Gastrocnemius medialis (tissue), 4 donors: Measurements from ENCODE around the gene NHERF2. TPM values are rescaled to one million over a fixed set of nuclear protein-coding genes. Genes with fewer than 3 reads are reported as not detected.

ENCODE experiments used
- ATAC-seq, 2 donors: fragments of 150-250 bp; one replicate each; pipeline ENCODE4 v1.9.1; 2016
- DNase-seq, 2 donors: peaks; one replicate each; pipeline ENCODE4 v3.0.0-alpha.2; 2019
- H3K27ac ChIP-seq, 4 donors: fragments of 200-600 bp; sonication (generic); 1 replicate in 1 of 4; 2 replicates in 3 of 4; pipeline ENCODE4 v1.5.1; 2016 to 2018; ENCODE audit warnings: mild to moderate bottlenecking in 2 of 4, moderate library complexity in 1 of 4
- H3K27me3 ChIP-seq, 3 donors: fragments of 200-600 bp; sonication (generic) in 2 of 3; 1 replicate in 1 of 3; 2 replicates in 2 of 3; pipeline versions ENCODE4 v1.5.1 to v1.6.0; 2016 to 2019; ENCODE audit warnings: mild to moderate bottlenecking in 1 of 3, moderate library complexity in 1 of 3
- H3K36me3 ChIP-seq, 2 donors: fragments of 200-600 bp; sonication (generic) in 1 of 2; one replicate each; pipeline ENCODE4 v1.5.1; 2017 to 2018
- H3K4me1 ChIP-seq, 2 donors: fragments of 200-600 bp; sonication (generic) in 1 of 2; one replicate each; pipeline ENCODE4 v1.5.1; 2016 to 2017; ENCODE audit warnings: mild to moderate bottlenecking in 2 of 2
- H3K4me3 ChIP-seq, 4 donors: fragments of 200-600 bp; sonication (generic) in 3 of 4; 1 replicate in 1 of 4; 2 replicates in 3 of 4; pipeline ENCODE4 v1.5.1; 2016 to 2019; ENCODE audit warnings: mild to moderate bottlenecking in 2 of 4
- H3K9me3 ChIP-seq, 3 donors: fragments of 200-600 bp; sonication (generic) in 2 of 3; 1 replicate in 1 of 3; 2 replicates in 2 of 3; pipeline ENCODE4 v1.5.1; 2016 to 2019
- POLR2A ChIP-seq, 2 donors: fragments of 450-650 bp; IDR thresholded peaks; one replicate each; pipeline ENCODE4 v1.6.1; 2017; ENCODE audit warnings: antibody characterized with exemption in 2 of 2, mild to moderate bottlenecking in 2 of 2, moderate library complexity in 2 of 2
- in situ Hi-C, 4 donors: fragments of 200-750 bp; cut with MboI; loops; one replicate each; pipeline versions ENCODE4 v1.15.0 to v1.8.0; 2017; ENCODE audit warnings: low sequenced_read_pairs in 4 of 4
- intact Hi-C: fragments of 100-400 bp; cut with DNase I; formaldehyde crosslinking; loops from one replicate; pipeline ENCODE4 v1.15.1; 2023; ENCODE audit warnings: low total_unique reads
- total RNA-seq, 4 donors: library from RNA; depleted of rRNA; stranded (reverse); fragments of >200 nt; gene quantifications; one replicate each; pipeline versions ENCODE4 v1.1.0 to v1.2.3, GENCODE V29; 2016
- TF ChIP-seq, protein P1 (sequence below), 5 experiments: fragments of 450-650 bp in 3 of 5; fragments of 200-600 bp in 2 of 5; sonication (generic) in 2 of 5; IDR thresholded peaks in 4 of 5; conservative IDR thresholded peaks in 1 of 5; 1 replicate in 4 of 5; 2 replicates in 1 of 5; pipeline ENCODE4 v1.5.1; 2016 to 2019; ENCODE audit warnings: antibody characterized with exemption in 5 of 5, mild to moderate bottlenecking in 3 of 5, moderate library complexity in 3 of 5

The NHERF2 gene
- total RNA-seq, 4 donors from 2014 or later, result 51.6 to 86.9 (median 74.4) TPM

DNA sequence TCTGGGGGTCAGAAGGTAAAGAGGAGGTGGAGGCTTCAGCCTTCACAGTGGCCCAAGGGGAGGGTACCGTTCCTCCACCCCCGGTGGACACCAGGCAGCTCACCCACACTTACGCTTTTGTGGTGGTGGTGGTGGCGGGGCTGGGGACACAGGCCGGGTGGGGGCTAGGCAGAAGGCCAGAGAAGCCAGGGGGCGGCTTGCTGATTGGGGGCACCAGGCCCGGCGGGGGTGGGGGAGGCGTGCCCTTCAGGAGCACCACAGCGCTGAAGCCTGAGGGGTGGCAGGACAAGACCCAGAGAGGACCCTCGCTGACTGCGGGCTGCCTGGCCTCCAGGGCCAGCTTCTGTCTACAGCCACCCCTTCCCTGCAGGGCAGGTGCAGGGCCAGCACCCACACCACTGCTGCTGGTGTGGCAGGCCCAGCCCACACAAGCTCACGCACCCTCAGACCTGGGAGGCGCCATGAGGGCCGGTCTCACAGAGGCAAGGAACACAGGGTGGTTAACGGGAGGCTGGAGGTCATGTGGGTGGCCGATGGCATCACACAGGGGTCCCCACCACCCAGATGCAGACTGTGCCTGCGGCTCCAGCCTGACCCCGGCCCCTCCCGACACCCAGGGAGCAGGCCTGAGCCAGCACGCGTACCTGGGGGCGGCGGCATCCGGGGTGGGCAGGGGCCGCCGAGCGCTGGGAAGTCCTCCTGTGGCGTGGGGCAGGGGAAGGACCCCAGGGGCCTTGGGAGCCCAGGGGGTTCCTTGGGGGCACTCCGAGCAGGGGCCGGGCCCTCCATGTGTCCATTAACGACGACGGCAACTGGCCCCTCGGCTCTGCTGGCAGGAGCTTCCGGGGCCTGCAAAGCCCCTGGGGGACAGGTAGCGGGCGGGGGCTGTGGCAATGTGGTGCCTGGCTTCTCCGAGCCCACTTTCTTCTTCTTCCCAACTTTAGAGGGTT is 27.6 kb upstream of the NHERF2 start:
- Histone ChIP-seq H3K27me3 (no peaks in the 10 kb centered on the region), H3K4me3 (no peak overlapping the region), H3K36me3 (peaks cover 0 to 54% of the 10 kb centered on the region in 2 donors), H3K27ac (no peak overlapping the region), H3K9me3 (no peaks in the 10 kb centered on the region), H3K4me1 (peaks cover 7 to 9% of the 10 kb centered on the region in 2 donors)
- no peak for ATAC-seq
- intact Hi-C loops, result no loop called here
- no peak for DNase-seq
- TF ChIP-seq, protein P1, sequence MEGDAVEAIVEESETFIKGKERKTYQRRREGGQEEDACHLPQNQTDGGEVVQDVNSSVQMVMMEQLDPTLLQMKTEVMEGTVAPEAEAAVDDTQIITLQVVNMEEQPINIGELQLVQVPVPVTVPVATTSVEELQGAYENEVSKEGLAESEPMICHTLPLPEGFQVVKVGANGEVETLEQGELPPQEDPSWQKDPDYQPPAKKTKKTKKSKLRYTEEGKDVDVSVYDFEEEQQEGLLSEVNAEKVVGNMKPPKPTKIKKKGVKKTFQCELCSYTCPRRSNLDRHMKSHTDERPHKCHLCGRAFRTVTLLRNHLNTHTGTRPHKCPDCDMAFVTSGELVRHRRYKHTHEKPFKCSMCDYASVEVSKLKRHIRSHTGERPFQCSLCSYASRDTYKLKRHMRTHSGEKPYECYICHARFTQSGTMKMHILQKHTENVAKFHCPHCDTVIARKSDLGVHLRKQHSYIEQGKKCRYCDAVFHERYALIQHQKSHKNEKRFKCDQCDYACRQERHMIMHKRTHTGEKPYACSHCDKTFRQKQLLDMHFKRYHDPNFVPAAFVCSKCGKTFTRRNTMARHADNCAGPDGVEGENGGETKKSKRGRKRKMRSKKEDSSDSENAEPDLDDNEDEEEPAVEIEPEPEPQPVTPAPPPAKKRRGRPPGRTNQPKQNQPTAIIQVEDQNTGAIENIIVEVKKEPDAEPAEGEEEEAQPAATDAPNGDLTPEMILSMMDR (IDR thresholded peaks at IDR 0.05 in 4 of 5, conservative IDR thresholded peaks at IDR 0.05 in 1 of 5), result no peak
- TF ChIP-seq POLR2A (IDR thresholded peaks at IDR 0.05), result no peak
- in situ Hi-C loops, result no loop called here

DNA sequence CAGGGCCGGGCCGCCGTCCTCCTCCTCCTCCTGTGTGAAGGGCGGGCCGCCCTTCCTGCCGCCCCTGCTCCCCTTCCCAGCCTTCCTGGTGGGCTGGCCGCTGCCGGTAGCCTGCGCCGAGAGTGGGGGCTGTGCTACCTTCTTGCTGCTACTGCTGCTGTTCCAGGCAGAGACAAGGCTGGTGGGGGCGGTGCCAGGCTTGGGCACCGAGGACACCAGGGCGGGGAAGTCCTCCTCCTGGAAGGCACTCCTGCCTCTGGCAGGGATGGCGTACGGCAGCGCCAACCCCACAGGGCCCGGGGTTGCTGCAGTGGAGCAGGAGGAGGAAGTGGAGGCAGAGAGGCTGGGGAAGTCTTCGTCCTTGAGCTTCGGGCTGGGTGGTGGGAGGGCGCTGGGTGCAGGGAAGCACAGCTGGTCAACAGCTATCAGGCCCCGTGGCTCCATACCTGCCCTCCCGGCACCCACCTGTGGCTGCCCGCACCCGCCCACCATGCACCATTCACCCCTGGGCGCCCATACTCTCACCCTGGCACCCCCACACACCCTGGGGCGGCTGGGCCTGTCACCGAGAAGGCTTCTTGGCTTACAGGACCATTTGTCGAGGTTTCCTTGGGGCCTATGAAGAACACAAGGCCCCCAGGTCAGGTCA is 26.7 kb upstream of the NHERF2 start:
- H3K9me3 ChIP-seq, result no peaks in the 10 kb centered on the region
- in situ Hi-C loops (no loop called here), intact Hi-C loops (loop anchor here (10.0 kb wide), 1 partner anchor 535 kb away; the partner anchor contains the start of genes CEMP1 and PDPK1)
- no peak overlapping the region for H3K4me3 ChIP-seq
- DNase-seq, result no peak
- H3K27ac ChIP-seq, result no peak overlapping the region
- no peak for ATAC-seq
- H3K36me3 ChIP-seq, result peaks cover 0 to 54% of the 10 kb centered on the region in 2 donors
- no peaks in the 10 kb centered on the region for H3K27me3 ChIP-seq
- peaks cover 16 to 18% of the 10 kb centered on the region in 2 donors for H3K4me1 ChIP-seq
- TF ChIP-seq POLR2A (IDR thresholded peaks at IDR 0.05), result no peak
- TF ChIP-seq, protein P1 (IDR thresholded peaks at IDR 0.05 in 4 of 5, conservative IDR thresholded peaks at IDR 0.05 in 1 of 5), result no peak

DNA sequence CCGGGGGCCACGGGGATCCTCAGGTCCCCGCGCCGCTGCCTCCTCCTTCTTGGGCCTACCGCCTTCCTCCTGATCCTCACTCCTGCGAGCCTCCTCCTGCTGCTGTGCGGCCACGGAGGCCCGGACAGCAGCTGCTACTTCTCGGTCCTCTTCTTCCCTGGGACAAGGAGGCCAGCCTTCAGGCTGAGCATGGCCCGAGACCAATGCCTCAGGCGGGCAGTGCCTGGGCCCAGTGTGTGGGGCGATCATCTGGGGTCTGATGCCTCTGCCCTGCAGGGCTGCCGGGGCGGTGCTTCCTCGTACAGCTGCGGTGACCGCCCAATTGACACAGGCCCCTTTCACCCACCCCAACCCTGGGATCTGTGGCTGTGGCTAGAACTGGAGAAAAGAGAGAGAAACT is 25.7 kb upstream of the NHERF2 start:
- Histone ChIP-seq H3K4me1 (peaks cover 26 to 28% of the 10 kb centered on the region in 2 donors), H3K27me3 (no peaks in the 10 kb centered on the region), H3K36me3 (peaks cover 0 to 54% of the 10 kb centered on the region in 2 donors), H3K4me3 (no peak overlapping the region), H3K27ac (no peak overlapping the region), H3K9me3 (no peaks in the 10 kb centered on the region)
- in situ Hi-C loops, result no loop called here
- DNase-seq, result no peak
- TF ChIP-seq POLR2A (IDR thresholded peaks at IDR 0.05), result no peak
- TF ChIP-seq, protein P1 (IDR thresholded peaks at IDR 0.05 in 4 of 5, conservative IDR thresholded peaks at IDR 0.05 in 1 of 5), result no peak
- intact Hi-C loops, result loop anchor here (10.0 kb wide), 1 partner anchor 534 kb away; the partner anchor contains the start of genes CEMP1 and PDPK1
- ATAC-seq, result no peak

DNA sequence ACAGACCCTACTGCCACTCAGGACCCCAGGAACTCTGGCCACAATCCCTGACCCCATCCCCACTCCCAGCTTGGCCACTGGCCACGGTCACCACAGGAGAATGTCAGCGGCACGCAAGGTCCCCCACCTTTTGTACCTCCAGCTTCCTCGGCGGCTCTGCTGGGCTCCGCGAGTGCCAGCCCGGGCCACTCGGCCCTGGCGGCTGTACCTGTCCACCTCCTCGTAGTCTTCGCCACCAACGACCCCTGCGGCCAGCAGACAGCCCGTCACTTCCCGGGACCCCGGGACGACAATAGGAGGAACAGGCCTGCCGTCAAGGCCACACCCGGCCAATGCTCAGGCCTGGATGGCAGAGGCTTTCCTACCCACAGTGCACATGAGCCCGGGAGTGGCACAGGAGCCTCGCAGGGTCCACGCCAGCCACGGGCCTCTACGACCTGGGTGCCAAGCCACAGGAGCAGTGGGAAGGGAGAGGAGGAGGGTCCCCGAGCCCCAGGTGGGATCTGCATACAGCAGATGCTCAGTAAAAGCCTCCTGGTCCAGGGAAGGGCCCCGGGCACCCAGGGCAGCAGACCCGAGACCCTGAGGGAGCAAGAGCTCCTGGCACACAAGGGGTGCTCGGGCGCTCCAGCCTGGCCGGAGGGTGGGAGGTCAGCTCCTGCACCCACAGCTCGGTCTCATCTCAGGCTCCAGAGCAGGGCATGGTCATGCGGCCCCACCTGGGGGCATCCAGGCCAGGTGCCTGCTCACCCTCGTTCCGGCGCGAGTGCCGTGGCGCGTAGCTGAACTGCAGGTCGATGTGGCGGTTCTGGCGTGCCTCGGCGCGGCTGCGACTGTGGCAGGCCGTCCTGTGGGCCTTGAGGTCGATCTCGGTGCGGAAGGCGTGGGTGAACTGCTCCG is 25.0 kb upstream of the NHERF2 start:
- in situ Hi-C loops (no loop called here), intact Hi-C loops (loop anchor here (10.0 kb wide), 1 partner anchor 533 kb away; the partner anchor contains the start of genes CEMP1 and PDPK1)
- DNase-seq (no peak), ATAC-seq (no peak)
- Histone ChIP-seq H3K4me3 (no peak overlapping the region), H3K27ac (no peak overlapping the region), H3K36me3 (peaks cover 0 to 54% of the 10 kb centered on the region in 2 donors), H3K4me1 (peaks cover 26 to 35% of the 10 kb centered on the region in 2 donors), H3K27me3 (no peaks in the 10 kb centered on the region), H3K9me3 (no peaks in the 10 kb centered on the region)
- TF ChIP-seq, protein P1 (IDR thresholded peaks at IDR 0.05 in 4 of 5, conservative IDR thresholded peaks at IDR 0.05 in 1 of 5), result no peak
- no peak for TF ChIP-seq POLR2A (IDR thresholded peaks at IDR 0.05)
